GM10266 (cell line): Measurements from ENCODE around the gene DUSP11.
"Not testable (repeated sequence)": the region's sequence is repeated elsewhere in the genome, so short reads cannot be mapped to it uniquely, and the experiment has no call there.

ENCODE experiments used
- DNase-seq: peaks from one replicate; pipeline ENCODE4 v3.0.0; 2012; ENCODE audit errors: extremely low spot score
- TF ChIP-seq, protein P1 (sequence below): IDR thresholded peaks from 2 replicates; pipeline ENCODE4 v1.5.1; 2012; ENCODE audit warnings: mild to moderate bottlenecking, low read depth; ENCODE audit not compliant: control insufficient read depth, insufficient read depth; ENCODE audit errors: missing control alignments

The DUSP11 gene

DNA sequence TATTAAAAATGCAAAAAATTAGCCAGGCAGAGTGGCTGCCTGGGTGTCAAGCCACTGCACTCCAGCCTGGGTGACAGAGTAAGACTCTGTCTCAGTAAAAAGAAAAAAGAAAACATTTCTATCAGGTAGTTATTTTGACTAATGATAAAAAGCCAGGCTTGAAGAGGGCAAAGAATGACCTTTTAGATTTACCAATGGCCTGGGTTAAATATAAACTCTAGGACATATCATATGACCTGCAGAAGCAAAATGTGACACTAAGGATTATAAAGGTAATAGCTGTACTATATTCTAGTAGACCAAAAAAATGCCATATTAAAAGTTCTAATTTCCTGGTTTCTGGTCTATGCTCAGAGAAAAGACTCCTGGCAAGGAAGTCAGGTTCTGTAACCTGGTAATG is 32.7 kb upstream of the DUSP11 start:
- TF ChIP-seq, protein P1, sequence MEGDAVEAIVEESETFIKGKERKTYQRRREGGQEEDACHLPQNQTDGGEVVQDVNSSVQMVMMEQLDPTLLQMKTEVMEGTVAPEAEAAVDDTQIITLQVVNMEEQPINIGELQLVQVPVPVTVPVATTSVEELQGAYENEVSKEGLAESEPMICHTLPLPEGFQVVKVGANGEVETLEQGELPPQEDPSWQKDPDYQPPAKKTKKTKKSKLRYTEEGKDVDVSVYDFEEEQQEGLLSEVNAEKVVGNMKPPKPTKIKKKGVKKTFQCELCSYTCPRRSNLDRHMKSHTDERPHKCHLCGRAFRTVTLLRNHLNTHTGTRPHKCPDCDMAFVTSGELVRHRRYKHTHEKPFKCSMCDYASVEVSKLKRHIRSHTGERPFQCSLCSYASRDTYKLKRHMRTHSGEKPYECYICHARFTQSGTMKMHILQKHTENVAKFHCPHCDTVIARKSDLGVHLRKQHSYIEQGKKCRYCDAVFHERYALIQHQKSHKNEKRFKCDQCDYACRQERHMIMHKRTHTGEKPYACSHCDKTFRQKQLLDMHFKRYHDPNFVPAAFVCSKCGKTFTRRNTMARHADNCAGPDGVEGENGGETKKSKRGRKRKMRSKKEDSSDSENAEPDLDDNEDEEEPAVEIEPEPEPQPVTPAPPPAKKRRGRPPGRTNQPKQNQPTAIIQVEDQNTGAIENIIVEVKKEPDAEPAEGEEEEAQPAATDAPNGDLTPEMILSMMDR, result no peak
- no peak for DNase-seq

DNA sequence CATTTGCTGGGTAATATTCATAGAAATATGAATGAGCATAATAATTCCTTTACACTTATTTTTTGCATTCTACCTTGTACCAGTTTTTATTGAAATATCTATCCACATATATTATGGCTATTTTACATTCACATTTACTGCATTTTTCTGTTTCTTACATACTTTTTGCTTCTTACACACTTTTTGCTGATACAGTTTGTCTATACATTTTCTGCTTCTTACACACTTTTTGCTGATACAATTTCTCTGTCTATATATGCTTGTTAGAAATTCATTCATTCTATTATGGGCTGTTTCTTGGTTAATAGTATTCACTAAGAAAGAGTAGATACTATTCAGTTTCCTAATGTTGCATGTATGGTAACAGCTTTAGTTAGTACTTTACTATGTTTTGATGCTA is 32.0 kb upstream of the DUSP11 start:
- TF ChIP-seq, protein P1, result no peak
- DNase-seq, result no peak

DNA sequence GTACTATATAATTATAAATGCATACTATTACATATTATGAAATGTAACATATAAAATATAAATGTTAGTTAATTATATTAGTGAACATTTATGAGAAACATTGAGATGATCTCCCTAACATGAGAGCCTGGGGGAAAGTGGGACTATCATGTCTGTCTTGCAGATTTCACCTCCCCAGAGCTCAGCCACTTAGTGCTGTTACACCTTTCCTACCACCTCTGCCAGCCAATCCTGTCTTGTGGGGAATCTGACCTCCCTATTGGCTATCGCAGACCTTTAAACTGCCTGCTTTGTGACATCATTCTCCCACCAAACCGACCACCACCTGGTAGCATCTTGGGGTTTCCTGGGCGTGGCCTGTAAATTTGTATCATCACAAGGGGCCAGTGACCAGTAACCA is 4.0 kb upstream of the DUSP11 start, which contains the start of gene C2orf78:
TSS of gene C2orf78 (plus strand) at position 301 of the 400 bp plus-strand sequence. CDS start 127 bp downstream, outside the sequence.
- not testable (repeated sequence) for DNase-seq

DNA sequence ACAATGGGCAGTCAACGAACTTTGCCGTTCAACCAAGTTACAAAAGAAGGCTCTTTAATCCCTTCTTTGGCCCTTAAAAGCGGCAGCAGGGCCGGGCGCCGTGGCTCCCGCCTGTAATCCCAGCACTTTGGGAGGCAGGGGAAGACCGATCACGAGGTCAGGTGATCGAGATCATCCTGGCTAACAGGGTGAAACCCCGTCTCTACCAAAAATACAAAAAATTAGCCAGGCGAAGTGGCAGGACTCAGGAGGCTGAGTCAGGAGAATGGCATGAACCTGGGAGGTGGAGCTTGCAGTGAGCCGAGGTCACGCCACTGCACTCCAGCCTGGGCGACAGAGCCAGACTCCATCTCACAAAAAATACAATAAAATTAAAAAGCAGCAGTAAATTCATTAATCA is 3.5 kb upstream of the DUSP11 start:
- not testable (repeated sequence) for DNase-seq

DNA sequence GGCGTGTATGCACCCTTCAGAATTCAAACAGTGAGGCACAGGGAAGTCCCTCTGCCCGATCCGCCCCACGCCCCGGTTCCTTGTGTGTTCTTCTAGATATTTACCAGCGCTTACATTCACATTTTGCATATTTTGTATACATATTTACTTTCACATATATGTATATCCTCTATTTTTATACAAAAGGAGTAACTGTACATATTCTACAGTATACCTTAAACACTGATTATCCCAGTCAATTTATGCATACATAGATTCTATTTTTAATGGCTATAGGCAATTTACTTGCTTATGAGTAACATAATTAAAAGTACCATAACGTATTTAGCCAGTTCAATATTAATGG is 307 bp upstream of the DUSP11 start:
- TF ChIP-seq, protein P1, result no peak
- DNase-seq, result no peak

DNA sequence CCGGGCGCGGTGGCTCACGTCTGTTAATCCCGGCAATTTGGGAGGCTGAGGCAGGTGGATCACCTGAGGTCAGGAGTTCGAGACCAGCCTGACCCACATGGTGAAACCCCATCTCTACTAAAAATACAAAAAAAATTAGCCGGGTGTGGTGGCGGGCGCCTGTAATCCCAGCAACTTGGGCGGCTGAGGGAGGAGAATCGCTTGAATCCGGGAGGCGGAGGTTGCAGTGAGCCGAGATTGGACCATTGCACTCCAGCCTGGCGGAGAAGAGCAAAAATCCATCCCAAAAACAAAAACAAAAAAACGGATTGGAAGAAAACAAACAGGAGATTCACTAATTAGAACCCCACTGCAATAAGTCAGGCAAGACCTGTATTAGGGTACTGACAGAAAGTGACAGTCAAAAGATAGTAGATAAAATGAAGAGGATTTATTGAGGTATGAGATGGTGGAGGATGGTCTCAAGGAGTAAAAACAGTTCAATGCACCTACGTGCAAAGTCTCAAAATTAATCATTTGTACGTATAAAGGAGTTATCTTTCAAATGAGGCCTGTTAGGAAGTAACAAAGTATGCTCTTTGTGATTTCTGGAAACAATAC is 936 bp downstream of the DUSP11 start:
- peak; percentile 8 for DNase-seq

DNA sequence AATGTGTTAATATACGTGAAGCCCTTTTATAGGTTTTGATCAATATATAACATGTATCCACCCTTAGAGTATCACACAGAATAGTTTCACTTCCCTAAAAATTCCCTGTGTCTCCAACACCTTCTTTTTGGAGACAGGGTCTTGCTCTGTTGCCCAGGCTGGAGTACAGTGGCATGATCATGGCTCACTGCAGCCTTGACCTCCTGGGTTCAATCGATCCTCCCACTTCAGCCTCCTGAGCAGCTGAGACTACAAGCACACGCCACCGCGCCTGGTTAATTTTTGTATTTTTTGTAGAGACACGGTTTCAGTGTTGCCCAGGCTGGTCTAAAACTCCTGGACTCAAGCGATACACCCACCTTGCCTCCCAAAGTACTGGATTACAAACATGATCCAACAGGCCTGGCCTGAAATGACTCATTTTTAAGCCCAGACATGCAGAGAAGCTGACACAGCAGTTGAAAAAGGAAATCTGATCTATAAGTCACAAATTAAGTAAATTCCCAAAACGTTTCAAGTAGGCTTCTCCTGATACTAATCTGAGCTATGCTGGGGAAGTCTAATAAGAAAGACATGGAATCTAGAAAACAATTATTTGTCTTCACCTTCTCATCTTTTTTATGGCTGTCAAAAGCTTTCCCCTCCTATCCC is 2.9 kb downstream of the DUSP11 start:
- no peak for DNase-seq
- TF ChIP-seq, protein P1, result no peak

DNA sequence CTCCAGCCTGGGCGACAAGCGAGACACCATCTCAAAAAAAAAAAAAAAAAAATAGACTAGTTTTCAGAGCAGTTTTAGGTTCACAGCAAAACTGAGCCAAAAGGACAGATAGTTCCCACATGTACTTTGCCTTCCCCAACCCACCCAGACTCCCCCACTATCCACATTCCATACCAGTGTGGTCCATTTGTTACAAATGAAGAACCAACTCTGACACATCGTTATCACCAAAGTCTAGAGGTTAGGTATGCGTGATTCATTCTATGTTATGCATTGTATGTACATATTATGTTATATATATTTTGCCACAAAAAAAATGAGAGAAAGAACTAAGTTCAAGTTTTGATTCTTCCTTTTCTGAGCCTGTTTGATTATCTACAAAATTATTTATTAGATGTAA is 3.5 kb downstream of the DUSP11 start:
- DNase-seq, result no peak
- TF ChIP-seq, protein P1, result no peak

DNA sequence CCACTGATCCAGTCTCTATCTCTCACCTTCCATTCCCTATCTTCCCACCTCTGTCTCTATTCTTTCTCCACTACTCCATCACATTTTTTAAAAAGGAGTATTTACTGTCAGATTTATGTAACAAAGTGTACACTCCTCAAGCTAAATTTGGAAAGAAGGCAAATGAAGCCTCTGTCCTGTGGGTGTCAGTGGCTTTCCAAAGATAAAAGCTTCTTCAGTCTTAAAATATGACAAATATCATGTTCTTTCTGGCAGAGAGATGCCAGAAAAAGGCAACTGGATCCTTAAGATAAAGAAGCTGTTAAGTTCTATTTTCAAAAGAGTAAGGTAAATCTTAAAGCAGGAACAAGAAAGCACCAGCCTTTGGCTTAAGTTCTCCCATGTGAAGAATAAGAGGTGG is 7.1 kb downstream of the DUSP11 start:
- no peak for DNase-seq

More for the DNA sequence above, 7.1 kb downstream of the DUSP11 start:
- TF ChIP-seq, protein P1, result no peak
